ENCODE data around the gene MEIOB. TPM values are rescaled to one million over a fixed set of nuclear protein-coding genes. Genes with fewer than 3 reads are reported as not detected.
"Not testable (repeated sequence)": the region's sequence is repeated elsewhere in the genome, so short reads cannot be mapped to it uniquely, and the experiment has no call there.

MEIOB gene
- total RNA-seq, 4 donors from 2014 or later: not detected

DNA sequence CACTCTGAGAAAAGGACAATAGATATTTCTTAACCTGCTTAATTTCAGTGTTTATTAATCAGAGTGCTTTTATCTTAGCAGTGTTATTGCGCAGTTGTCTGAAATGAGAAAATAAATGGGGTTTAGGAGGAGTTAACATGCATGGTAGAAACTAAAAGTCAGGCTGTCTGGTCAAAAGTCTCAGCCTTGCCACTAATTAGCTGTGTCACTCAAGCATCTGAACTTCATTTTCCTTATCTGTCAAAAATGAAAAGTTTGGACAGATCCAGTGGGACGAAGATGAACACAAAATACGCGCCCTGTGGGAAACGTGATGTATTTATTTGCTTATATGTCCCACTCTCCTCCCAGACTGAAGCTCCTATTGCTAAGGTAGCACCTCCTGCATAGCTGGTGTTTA lies 6.3 kb upstream of the MEIOB start:
- 44 to 61% methylated on average over 5 of the region's 5 CpGs for WGBS, 2 donors (ENCODE audit: low coverage in 1 of 2)
- no peak overlapping the region for H3K4me3 ChIP-seq
- no peaks in the 10 kb centered on the region for H3K9me3 ChIP-seq
- peaks cover 92% of the 10 kb centered on the region for H3K27me3 ChIP-seq
- no peak overlapping the region for H3K27ac ChIP-seq
- H3K4me1 ChIP-seq: no peaks in the 10 kb centered on the region
- H3K36me3 ChIP-seq: no peaks in the 10 kb centered on the region
- TF ChIP-seq EP300 (IDR thresholded peaks at IDR 0.05) (no peak), POLR2A (IDR thresholded peaks at IDR 0.05) (no peak), POLR2AphosphoS5 (IDR thresholded peaks at IDR 0.05) (no peak)
- TF ChIP-seq, protein P1, sequence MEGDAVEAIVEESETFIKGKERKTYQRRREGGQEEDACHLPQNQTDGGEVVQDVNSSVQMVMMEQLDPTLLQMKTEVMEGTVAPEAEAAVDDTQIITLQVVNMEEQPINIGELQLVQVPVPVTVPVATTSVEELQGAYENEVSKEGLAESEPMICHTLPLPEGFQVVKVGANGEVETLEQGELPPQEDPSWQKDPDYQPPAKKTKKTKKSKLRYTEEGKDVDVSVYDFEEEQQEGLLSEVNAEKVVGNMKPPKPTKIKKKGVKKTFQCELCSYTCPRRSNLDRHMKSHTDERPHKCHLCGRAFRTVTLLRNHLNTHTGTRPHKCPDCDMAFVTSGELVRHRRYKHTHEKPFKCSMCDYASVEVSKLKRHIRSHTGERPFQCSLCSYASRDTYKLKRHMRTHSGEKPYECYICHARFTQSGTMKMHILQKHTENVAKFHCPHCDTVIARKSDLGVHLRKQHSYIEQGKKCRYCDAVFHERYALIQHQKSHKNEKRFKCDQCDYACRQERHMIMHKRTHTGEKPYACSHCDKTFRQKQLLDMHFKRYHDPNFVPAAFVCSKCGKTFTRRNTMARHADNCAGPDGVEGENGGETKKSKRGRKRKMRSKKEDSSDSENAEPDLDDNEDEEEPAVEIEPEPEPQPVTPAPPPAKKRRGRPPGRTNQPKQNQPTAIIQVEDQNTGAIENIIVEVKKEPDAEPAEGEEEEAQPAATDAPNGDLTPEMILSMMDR (IDR thresholded peaks at IDR 0.05): no peak
- no peak for ATAC-seq

DNA sequence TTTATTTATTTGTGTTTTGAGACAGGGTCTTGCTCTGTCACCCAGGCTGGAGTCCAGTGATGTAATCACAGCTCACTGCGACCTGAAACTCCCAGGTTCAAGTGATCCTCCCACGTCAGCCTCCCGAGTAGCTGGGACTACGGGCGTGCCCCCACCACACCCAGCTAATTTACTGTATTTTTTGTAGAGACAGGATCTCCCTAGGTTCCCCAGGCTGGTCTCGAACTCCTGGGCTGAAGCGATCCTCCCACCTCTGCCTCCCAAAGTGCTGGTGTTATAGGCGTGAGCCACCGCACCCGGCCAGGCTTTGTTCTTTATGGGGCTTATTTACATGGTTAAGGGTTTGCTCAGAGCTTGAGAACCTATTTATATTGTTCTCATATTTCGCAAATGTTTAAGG lies 5.8 kb upstream of the MEIOB start:
- Histone ChIP-seq H3K27ac (no peak overlapping the region), H3K9me3 (no peaks in the 10 kb centered on the region), H3K4me3 (no peak overlapping the region), H3K4me1 (no peaks in the 10 kb centered on the region), H3K27me3 (peaks cover 92% of the 10 kb centered on the region), H3K36me3 (no peaks in the 10 kb centered on the region)
- no peak for ATAC-seq
- WGBS, 2 donors (ENCODE audit: low coverage in 1 of 2): 61 to 69% methylated on average over 7 to 9 of the region's 11 CpGs
- TF ChIP-seq, protein P1 (IDR thresholded peaks at IDR 0.05): no peak
- TF ChIP-seq POLR2AphosphoS5 (IDR thresholded peaks at IDR 0.05) (no peak), EP300 (IDR thresholded peaks at IDR 0.05) (no peak)

DNA sequence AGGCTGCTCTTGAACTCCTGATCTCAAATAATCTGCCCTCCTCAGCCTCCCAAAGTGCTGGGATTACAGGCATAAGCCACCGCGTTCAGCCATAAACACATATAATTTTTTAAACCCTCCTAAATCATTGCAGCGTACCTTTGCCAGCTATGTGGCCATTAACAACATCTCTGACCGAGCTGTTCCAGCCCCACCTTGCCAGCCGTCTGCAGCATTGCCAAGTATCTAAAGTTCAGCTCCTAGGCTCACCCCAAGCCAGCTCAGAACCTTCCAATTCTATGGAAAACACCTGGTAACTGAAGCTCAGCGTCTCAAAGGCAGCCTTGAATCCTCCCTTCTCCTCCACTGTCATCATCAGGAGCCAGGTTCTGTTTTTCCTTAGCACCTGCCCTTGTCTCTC lies 5.1 kb upstream of the MEIOB start:
- Histone ChIP-seq H3K4me1 (peaks cover 0 to 4% (median 2%) of the 10 kb centered on the region in 3 donors), H3K36me3 (no peaks in the 10 kb centered on the region), H3K9me3 (no peaks in the 10 kb centered on the region), H3K27me3 (peaks cover 93% of the 10 kb centered on the region), H3K27ac (no peak overlapping the region), H3K4me3 (no peak overlapping the region)
- ATAC-seq: no peak
- TF ChIP-seq POLR2A (IDR thresholded peaks at IDR 0.05): no peak
- no peak for TF ChIP-seq POLR2AphosphoS5 (IDR thresholded peaks at IDR 0.05)
- no peak for TF ChIP-seq EP300 (IDR thresholded peaks at IDR 0.05)
- TF ChIP-seq, protein P1 (IDR thresholded peaks at IDR 0.05): no peak
- 40 to 59% methylated on average over 4 to 6 of the region's 6 CpGs for WGBS, 2 donors (ENCODE audit: low coverage in 1 of 2)

DNA sequence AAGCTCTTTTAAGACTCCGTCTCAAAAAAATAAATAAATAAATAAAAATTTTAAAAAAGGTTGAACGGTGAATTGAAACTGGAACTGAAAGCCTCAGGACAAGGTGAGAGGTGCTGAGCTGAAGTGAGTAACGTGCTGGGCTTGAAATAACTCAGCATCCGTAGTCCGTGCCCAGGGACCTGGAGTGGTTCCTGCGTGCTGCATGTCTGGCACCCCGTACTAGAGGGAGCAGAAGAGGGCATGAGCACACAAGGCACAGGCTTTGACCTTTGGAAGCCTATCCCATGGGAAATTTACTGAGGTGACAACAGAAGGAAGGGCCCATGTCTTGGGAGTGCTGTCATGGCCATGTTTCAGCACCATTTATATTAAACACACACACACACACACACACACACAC lies 4.5 kb upstream of the MEIOB start:
- H3K4me3 ChIP-seq: no peak overlapping the region
- peaks cover 0 to 8% (median 3%) of the 10 kb centered on the region in 3 donors for H3K4me1 ChIP-seq
- peaks cover 92% of the 10 kb centered on the region for H3K27me3 ChIP-seq
- TF ChIP-seq POLR2AphosphoS5 (IDR thresholded peaks at IDR 0.05): no peak
- H3K36me3 ChIP-seq: no peaks in the 10 kb centered on the region
- no peaks in the 10 kb centered on the region for H3K9me3 ChIP-seq
- no peak overlapping the region for H3K27ac ChIP-seq
- 73 to 80% methylated on average over 1 to 7 of the region's 7 CpGs for WGBS, 2 donors (ENCODE audit: low coverage in 1 of 2)
- no peak for ATAC-seq

DNA sequence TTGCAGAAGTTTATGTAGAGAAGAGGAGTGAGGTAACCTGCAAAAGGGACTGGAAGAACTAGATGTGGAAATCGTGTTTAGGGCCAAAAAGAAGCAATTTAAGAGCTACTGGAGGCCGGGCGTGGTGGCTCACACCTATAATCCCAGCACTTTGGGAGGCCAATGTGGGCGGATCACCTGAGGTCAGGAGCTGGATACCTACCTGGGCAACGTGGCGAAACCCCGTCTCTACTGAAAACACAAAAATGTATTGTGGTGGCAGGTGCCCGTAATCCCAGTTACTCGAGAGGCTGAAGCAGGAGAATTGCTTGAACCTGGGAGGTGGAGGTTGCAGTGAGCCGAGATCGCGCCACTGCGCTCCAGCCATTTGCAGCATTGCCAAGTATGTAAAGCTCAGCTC lies 4.1 kb upstream of the MEIOB start:
- H3K27me3 ChIP-seq: peaks cover 88% of the 10 kb centered on the region
- H3K4me3 ChIP-seq, H3K9me3 ChIP-seq, H3K4me1 ChIP-seq, ATAC-seq, H3K36me3 ChIP-seq, H3K27ac ChIP-seq: not testable (repeated sequence)
- 69 to 74% methylated on average over 4 to 11 of the region's 13 CpGs for WGBS, 2 donors (ENCODE audit: low coverage in 1 of 2)

- peaks cover 82% of the 10 kb centered on the region for H3K27me3 ChIP-seq
- no peaks in the 10 kb centered on the region for H3K36me3 ChIP-seq
- no peaks in the 10 kb centered on the region for H3K9me3 ChIP-seq
- peaks cover 0 to 8% (median 3%) of the 10 kb centered on the region in 3 donors for H3K4me1 ChIP-seq
- no peak overlapping the region for H3K27ac ChIP-seq
- TF ChIP-seq, protein P1 (IDR thresholded peaks at IDR 0.05): no peak
- ATAC-seq: no peak
- 28 to 32% methylated on average over 6 of the region's 6 CpGs for WGBS, 2 donors (ENCODE audit: low coverage in 1 of 2)
- H3K4me3 ChIP-seq: no peak overlapping the region
Observed at GRCh38 chr16:1874854-1875253, 2.9 kb upstream of the MEIOB start.

Measured in gastroesophageal sphincter (tissue), 4 donors.